Measurements from ENCODE around the gene ZCCHC8. TPM values are rescaled to one million over a fixed set of nuclear protein-coding genes. Genes with fewer than 3 reads are reported as not detected.

Gene ZCCHC8
- total RNA-seq, 1 experiment from 2014 or later: 30.5 TPM

- Histone ChIP-seq H3K36me3 (ENCODE audit: control insufficient read depth in 1 of 2, insufficient read depth in 2 of 2, low read length in 2 of 2) (no peaks in the 10 kb centered on the region), H3K9me2 (ENCODE audit: insufficient read depth) (no peaks in the 10 kb centered on the region), H3K79me2 (ENCODE audit: insufficient read depth, low read length) (no peaks in the 10 kb centered on the region), H3K9ac (ENCODE audit: low read length) (no peak overlapping the region), H3K4me3 (replicated peaks in 1 of 2; ENCODE audit: low read depth in 1 of 2, low read length in 2 of 2) (no peak overlapping the region), H4K20me1 (ENCODE audit: insufficient read depth) (no peaks in the 10 kb centered on the region), H3K9me3 (ENCODE audit: control insufficient read depth in 1 of 2, insufficient read depth in 1 of 2, low read depth in 1 of 2, low read length in 2 of 2) (no peaks in the 10 kb centered on the region), H3K27me3 (ENCODE audit: insufficient read depth, low read length) (no peaks in the 10 kb centered on the region), H3K4me1 (ENCODE audit: control insufficient read depth in 1 of 2, insufficient read depth in 2 of 2, low read length in 2 of 2) (peaks cover 0 to 10% of the 10 kb centered on the region in 2 experiments; a peak in 2 of 4 replicates), H3K27ac (ENCODE audit: low read depth, low read length) (no peak overlapping the region), H3K4me2 (ENCODE audit: low read length) (no peak overlapping the region), H2AFZ (ENCODE audit: low read depth, low read length, poor library complexity, severe bottlenecking) (no peak overlapping the region)
- ChIA-PET CTCF (interaction anchor here (1.9 kb wide), 1 partner anchor 12 kb away, joined by 6 read pairs; no protein-coding TSS in a partner anchor), POLR2A (no interaction called here), RAD21 (ENCODE audit: low non-redundant PET in 1 of 2, low total read pairs in 2 of 2, uncharacterized antibody in 2 of 2, unreplicated experiment in 2 of 2) (no interaction called here)
- DNase-seq (ENCODE audit: low read depth, low spot score): no peak
- ATAC-seq: no peak
- intact Hi-C loops (cut with micrococcal nuclease): no loop called here
- TF ChIP-seq SIN3A (IDR thresholded peaks at IDR 0.05; ENCODE audit: low read depth) (no peak), ATF3 (IDR thresholded peaks at IDR 0.05) (no peak), JUND (IDR thresholded peaks at IDR 0.05) (no peak)
- BruUV-seq (replicated peaks): no TSS peak
These were observed 41.5 kb downstream of the ZCCHC8 start for GRCh38 chr12:122459211-122459610.

- BruUV-seq (replicated peaks): no TSS peak
- CTCF ChIA-PET: interaction anchor here (1.9 kb wide), 1 partner anchor 13 kb away, joined by 6 read pairs; no protein-coding TSS in a partner anchor
These were observed 42.4 kb downstream of the ZCCHC8 start for GRCh38 chr12:122458105-122459035.

More at GRCh38 chr12:122458105-122459035, 42.4 kb downstream of the ZCCHC8 start:
- ChIA-PET POLR2A (no interaction called here), RAD21 (ENCODE audit: low non-redundant PET in 1 of 2, low total read pairs in 2 of 2, uncharacterized antibody in 2 of 2, unreplicated experiment in 2 of 2) (no interaction called here)
- no peak for ATAC-seq
- Histone ChIP-seq H3K4me2 (ENCODE audit: low read length) (no peak overlapping the region), H4K20me1 (ENCODE audit: insufficient read depth) (no peaks in the 10 kb centered on the region), H3K79me2 (ENCODE audit: insufficient read depth, low read length) (no peaks in the 10 kb centered on the region), H3K9ac (ENCODE audit: low read length) (no peak overlapping the region), H3K27me3 (ENCODE audit: insufficient read depth, low read length) (no peaks in the 10 kb centered on the region), H3K36me3 (ENCODE audit: control insufficient read depth in 1 of 2, insufficient read depth in 2 of 2, low read length in 2 of 2) (no peaks in the 10 kb centered on the region), H3K4me3 (replicated peaks in 1 of 2; ENCODE audit: low read depth in 1 of 2, low read length in 2 of 2) (no peak overlapping the region), H3K4me1 (ENCODE audit: control insufficient read depth in 1 of 2, insufficient read depth in 2 of 2, low read length in 2 of 2) (peaks cover 0 to 9% of the 10 kb centered on the region in 2 experiments; a peak in 1 of 4 replicates), H2AFZ (ENCODE audit: low read depth, low read length, poor library complexity, severe bottlenecking) (no peak overlapping the region), H3K27ac (ENCODE audit: low read depth, low read length) (no peak overlapping the region), H3K9me2 (ENCODE audit: insufficient read depth) (no peaks in the 10 kb centered on the region), H3K9me3 (ENCODE audit: control insufficient read depth in 1 of 2, insufficient read depth in 1 of 2, low read depth in 1 of 2, low read length in 2 of 2) (no peaks in the 10 kb centered on the region)
- no peak for TF ChIP-seq YY1 (IDR thresholded peaks at IDR 0.05; ENCODE audit: extremely low read depth, insufficient replicate concordance, low read depth, low read length)
- no peak for TF ChIP-seq SP1 (IDR thresholded peaks at IDR 0.05; ENCODE audit: low read depth)
- TF ChIP-seq CEBPB (IDR thresholded peaks at IDR 0.05; ENCODE audit: low read depth): no peak
- no peak for TF ChIP-seq CBX3 (IDR thresholded peaks at IDR 0.05; ENCODE audit: low read depth)
- TF ChIP-seq CTCF (IDR thresholded peaks at IDR 0.05 in 2 of 3, conservative IDR thresholded peaks at IDR 0.05 in 1 of 3; ENCODE audit: borderline replicate concordance in 1 of 3, insufficient read depth in 1 of 3, low read depth in 2 of 3, low read length in 2 of 3): no peak
- intact Hi-C loops (cut with micrococcal nuclease): no loop called here
- no peak for DNase-seq (ENCODE audit: low read depth, low spot score)

Measured in HCT116 (cell line).